Activated CD8-positive, alpha-beta memory T cell treated with anti-CD3 and anti-CD28 coated beads for 48 hours (primary cell): ENCODE data around the gene MAGEB17.
"Not testable (repeated sequence)": the region's sequence is repeated elsewhere in the genome, so short reads cannot be mapped to it uniquely, and the experiment has no call there.

Experiments used
- DNase-seq, 3 experiments: peaks; one replicate each; pipeline ENCODE4 v3.0.0-alpha.2; 2020; ENCODE audit warnings: low read depth in 2 of 3, low spot score in 2 of 3

MAGEB17 gene

GRCh38 chrX:16156692-16157331, 10.5 kb upstream of the MAGEB17 start:
- no peak for DNase-seq

- DNase-seq: no peak
These were observed 6.6 kb upstream of the MAGEB17 start for GRCh38 chrX:16160729-16161128.

DNA sequence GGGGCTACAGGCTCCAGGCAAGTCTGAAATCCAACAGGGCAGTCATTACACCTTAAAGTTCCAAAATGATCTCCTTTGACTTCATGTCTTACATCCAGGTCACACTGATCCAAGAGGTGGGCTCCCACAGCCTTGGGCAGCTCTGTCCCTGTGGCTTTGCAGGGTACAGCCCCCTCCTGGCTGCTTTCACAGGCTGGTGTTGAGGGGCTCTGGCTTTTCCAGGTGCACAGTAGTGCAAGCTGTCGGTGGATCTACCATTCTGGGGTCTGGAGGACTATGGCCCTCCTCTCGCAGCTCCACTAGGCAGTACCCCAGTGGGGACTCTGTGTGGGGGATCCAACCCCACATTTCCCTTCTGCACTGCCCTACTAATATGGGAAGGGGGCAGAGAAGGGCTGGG, 6.1 kb upstream of the MAGEB17 start:
- not testable (repeated sequence) for DNase-seq

GRCh38 chrX:16162391-16162790, 4.9 kb upstream of the MAGEB17 start:
- no peak for DNase-seq

DNA sequence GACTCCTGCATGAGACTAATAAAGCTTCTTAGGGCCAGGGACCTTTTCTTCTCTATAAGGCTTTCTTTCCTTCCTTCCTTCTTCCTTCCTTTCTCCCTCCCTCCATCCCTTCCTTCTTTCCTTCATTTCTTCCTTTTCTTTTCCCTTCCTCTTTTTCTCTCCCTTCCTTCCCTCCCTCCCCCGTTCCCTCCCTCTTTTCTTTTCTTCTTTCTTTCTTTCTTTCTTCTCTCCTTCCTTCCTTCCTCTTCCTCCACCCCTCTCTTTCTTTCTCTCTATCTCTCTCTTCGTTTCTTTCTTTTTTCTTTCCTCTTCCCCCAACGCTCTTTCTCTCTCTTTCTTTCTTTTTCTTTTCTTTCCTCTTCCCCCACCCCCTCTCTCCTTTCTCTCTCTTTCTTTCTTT, 2.5 kb upstream of the MAGEB17 start:
- no peak for DNase-seq

GRCh38 chrX:16171039-16171438, 3.8 kb downstream of the MAGEB17 start:
- DNase-seq: no peak

DNA sequence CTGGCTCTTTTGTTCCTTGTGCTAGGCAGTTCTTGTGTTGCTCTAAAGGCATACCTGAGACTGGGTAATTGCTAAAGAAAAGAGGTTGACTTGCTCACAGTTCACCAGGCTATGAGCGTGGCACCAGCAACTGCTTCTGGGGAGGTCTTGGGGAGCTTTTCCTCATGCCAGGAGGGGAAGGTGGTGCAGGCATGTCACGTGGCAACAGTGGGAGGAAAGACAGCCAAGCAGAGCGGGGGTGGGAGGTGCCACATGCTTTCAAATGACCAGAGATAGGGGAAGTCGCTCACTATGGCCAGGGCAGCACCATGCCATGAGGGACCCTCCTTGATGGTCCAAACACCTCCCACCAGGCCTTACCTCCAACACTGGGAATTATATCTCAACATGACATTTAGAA, 4.7 kb downstream of the MAGEB17 start:
- no peak for DNase-seq

DNA sequence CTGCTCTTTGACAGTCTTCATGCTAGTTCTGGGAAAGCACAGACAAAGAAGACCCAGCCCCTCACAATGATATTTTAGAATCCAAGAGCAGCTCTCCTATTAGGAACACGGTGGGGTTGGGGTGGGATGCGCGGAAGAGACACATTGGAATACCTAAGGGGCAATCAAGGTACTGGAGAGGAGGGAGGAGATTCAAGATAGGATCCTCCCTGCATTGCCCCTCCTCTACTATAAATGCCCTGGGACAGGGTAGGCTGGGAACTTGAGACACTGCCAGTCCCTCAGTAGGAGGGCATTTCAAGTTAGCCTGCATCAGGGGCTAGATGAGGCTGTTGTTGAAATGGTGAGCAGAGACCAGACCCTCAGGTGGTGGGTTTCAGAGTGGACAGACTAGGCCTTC, 5.1 kb downstream of the MAGEB17 start:
- DNase-seq: no peak

GRCh38 chrX:16175329-16176061, 8.2 kb downstream of the MAGEB17 start:
- DNase-seq: no peak

- DNase-seq: no peak
These were observed 10.0 kb downstream of the MAGEB17 start for GRCh38 chrX:16177260-16177659.

- DNase-seq: not testable (repeated sequence)
These were observed 16.6 kb downstream of the MAGEB17 start for GRCh38 chrX:16183843-16184242.

- no peak for DNase-seq
These were observed 18.4 kb downstream of the MAGEB17 start for GRCh38 chrX:16185725-16186136.

GRCh38 chrX:16186380-16187007, 19.2 kb downstream of the MAGEB17 start:
- no peak for DNase-seq

DNA sequence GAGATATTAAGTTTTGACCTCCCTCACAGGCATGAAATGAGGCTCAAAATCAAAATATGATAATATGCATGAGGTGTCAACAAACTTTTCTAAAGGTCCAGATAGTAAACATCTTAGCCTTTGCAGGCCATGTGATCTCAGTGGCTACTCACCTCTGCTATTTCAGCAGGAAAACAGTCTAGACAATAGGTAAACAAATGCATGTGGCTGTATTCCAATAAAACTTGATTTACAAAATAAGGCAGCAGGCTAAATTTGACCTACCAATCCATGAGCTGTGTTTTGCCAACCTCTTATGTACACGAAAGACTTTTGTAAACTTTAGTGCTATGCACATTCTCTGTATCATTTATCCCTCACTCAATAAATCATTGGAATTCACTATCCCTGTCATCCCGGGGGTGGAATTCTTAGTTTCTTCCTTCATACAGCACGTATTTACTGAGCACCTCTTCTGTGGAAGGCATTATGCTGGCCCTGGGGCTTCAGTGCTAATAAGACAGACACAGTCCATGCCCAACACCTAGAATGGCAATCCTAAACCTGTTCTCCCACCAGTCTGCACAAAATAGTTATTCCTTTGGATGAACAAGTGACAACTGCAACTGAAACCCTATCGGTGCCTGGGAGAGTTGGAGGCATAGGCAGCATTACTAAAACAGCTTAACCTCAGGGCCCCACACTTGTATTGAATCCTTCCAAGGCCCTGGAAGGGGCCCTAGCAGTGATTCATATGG, 19.9 kb downstream of the MAGEB17 start:
- no peak for DNase-seq

- no peak for DNase-seq
These were observed 21.4 kb downstream of the MAGEB17 start for GRCh38 chrX:16188687-16189086.

DNA sequence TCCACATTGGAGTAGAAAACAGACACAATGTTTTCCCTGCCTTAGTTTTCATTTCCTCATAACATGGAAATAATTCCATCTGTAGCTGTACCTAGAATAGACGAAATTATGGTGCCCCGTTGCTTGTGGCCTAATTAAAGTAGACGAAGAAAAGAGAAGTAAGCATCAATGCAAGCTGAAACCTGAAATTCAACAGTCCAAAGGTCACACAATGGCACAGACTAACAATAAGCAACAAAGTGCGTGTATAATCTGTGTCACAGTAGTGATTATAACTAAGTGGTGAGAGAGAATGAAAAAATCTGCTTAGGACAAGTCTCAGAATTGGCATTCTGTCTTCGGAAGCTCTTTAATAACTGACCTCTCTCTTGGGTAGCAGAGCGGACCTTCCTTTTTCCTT, 24.3 kb downstream of the MAGEB17 start:
- no peak for DNase-seq

GRCh38 chrX:16196829-16197228, 29.5 kb downstream of the MAGEB17 start:
- DNase-seq: no peak

DNA sequence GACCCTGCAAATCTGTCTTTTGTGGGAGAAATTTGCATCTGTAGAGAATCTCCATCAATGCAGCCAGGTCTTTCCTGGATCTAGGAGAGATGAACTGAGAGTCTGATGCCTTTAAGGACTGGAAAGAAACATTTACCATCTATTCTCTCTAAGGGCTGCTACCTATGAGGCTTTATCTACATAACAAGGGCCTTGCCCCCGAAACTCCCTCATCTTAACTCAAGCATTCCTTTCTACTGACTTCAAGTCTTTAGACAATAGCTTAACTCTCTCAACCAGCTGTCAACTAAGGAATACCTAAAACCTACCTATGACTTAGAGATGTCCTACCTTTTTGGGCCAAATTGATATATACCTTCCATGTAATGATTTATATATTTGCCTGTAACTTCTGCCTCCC, 32.1 kb downstream of the MAGEB17 start:
- DNase-seq: no peak

DNA sequence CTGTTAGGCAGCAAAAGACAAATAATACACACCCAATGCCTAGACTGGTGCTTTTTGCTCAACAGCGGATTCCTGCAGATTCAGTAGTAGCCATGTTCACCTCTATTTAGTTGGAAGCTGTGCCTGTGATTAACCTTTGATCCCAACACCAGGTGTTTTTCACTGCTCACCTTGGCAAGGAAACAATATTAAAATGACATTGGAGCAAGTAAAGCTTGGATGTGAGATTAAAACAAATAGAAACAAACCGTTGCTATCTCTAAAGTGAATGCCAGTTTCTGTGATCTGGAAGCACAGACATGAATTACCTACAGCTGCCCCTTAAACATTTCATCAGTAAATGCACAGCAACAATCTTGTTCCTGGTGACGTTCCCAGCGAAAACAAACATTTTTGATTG, 35.7 kb downstream of the MAGEB17 start:
- no peak for DNase-seq

- DNase-seq: no peak
These were observed 37.3 kb downstream of the MAGEB17 start for GRCh38 chrX:16204538-16204937.

DNA sequence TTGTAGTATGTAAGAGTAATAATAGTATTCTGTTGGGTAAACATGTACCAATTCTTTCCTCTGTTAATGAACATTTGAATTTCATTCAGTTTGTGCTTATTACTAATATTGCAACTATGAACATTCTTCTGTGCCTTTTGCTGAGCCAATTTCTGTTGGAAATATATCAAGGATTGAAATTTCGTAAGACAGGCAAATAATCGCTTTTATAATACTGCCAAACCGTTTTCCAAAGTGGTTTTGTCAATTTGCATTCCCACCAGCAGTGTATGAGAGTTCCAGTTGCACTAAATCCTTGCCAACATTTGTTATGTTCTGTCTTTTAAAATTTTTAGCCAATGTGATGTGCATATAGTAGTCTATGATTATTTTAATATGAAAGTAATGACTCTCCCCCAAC, 38.6 kb downstream of the MAGEB17 start:
- DNase-seq: no peak

GRCh38 chrX:16207634-16208033, 40.4 kb downstream of the MAGEB17 start:
- no peak for DNase-seq
